Measurements from ENCODE around the gene LFNG.

Gene LFNG

GRCh38 chr7:2484868-2485267, 34.7 kb upstream of the LFNG start:
- DNase-seq, result no peak

GRCh38 chr7:2487586-2488271, 31.8 kb upstream of the LFNG start:
- no peak for DNase-seq

- DNase-seq, result no peak
Observed at GRCh38 chr7:2488272-2488645, 31.3 kb upstream of the LFNG start.

GRCh38 chr7:2488681-2489080, 30.9 kb upstream of the LFNG start:
- no peak for DNase-seq

GRCh38 chr7:2490181-2490651, 29.4 kb upstream of the LFNG start:
- DNase-seq, result no peak

- no peak for DNase-seq
Observed at GRCh38 chr7:2492038-2492437, 27.5 kb upstream of the LFNG start.

GRCh38 chr7:2493205-2494164, 26.1 kb upstream of the LFNG start:
- DNase-seq, result no peak

- no peak for DNase-seq
Observed at GRCh38 chr7:2494191-2495130, 25.1 kb upstream of the LFNG start.

- no peak for DNase-seq
Observed at GRCh38 chr7:2495418-2496299, 23.9 kb upstream of the LFNG start.

GRCh38 chr7:2496375-2496774, 23.2 kb upstream of the LFNG start:
- no peak for DNase-seq

- no peak for DNase-seq
Observed at GRCh38 chr7:2497065-2497464, 22.5 kb upstream of the LFNG start.

- no peak for DNase-seq
Observed at GRCh38 chr7:2497500-2498336, 21.9 kb upstream of the LFNG start.

- DNase-seq, result no peak
Observed at GRCh38 chr7:2498708-2499107, 20.9 kb upstream of the LFNG start.

- no peak for DNase-seq
Observed at GRCh38 chr7:2499181-2499580, 20.4 kb upstream of the LFNG start.

- DNase-seq, result no peak
Observed at GRCh38 chr7:2499719-2500430, 19.7 kb upstream of the LFNG start.

GRCh38 chr7:2500701-2501100, 18.9 kb upstream of the LFNG start:
- DNase-seq, result no peak

GRCh38 chr7:2501947-2502646, 17.5 kb upstream of the LFNG start:
- DNase-seq, result no peak

GRCh38 chr7:2502647-2502966, 17.0 kb upstream of the LFNG start:
- DNase-seq, result no peak

- no peak for DNase-seq
Observed at GRCh38 chr7:2503056-2503941, 16.3 kb upstream of the LFNG start.
